Activated CD8-positive, alpha-beta memory T cell treated with anti-CD3 and anti-CD28 coated beads for 4 hours (primary cell): Measurements from ENCODE around the gene C10orf95.

Experiments used
- DNase-seq, 2 donors: peaks; one replicate each; pipeline ENCODE4 v3.0.0-alpha.2; 2020; ENCODE audit warnings: low read depth in 2 of 2

C10orf95 gene

GRCh38 chr10:102416283-102416682 is 35.1 kb downstream of the C10orf95 start:
- DNase-seq, result no peak

- no peak for DNase-seq
These were observed 36.6 kb downstream of the C10orf95 start for GRCh38 chr10:102414749-102415148.

GRCh38 chr10:102413806-102414561 is 37.4 kb downstream of the C10orf95 start:
- DNase-seq, result no peak

- no peak for DNase-seq
These were observed 38.2 kb downstream of the C10orf95 start for GRCh38 chr10:102413053-102413705.

GRCh38 chr10:102412293-102412692 is 39.0 kb downstream of the C10orf95 start:
- no peak for DNase-seq

GRCh38 chr10:102411341-102412255 is 39.7 kb downstream of the C10orf95 start:
- DNase-seq, result no peak

GRCh38 chr10:102410429-102411073 is 40.8 kb downstream of the C10orf95 start:
- peak; percentile 35 to 39 for DNase-seq

- DNase-seq, result no peak
These were observed 41.5 kb downstream of the C10orf95 start for GRCh38 chr10:102409604-102410428.

- DNase-seq, result peak; percentile 63 to 65
These were observed 42.4 kb downstream of the C10orf95 start for GRCh38 chr10:102408728-102409603.

- no peak for DNase-seq
These were observed 43.1 kb downstream of the C10orf95 start for GRCh38 chr10:102408131-102408727.

GRCh38 chr10:102407425-102408130 is 43.8 kb downstream of the C10orf95 start:
- DNase-seq, result no peak

GRCh38 chr10:102406815-102407214 is 44.5 kb downstream of the C10orf95 start:
- no peak for DNase-seq

- DNase-seq, result no peak
These were observed 45.7 kb downstream of the C10orf95 start for GRCh38 chr10:102405632-102406031.

GRCh38 chr10:102405108-102405571 is 46.2 kb downstream of the C10orf95 start:
- no peak for DNase-seq

GRCh38 chr10:102404361-102405107 is 46.8 kb downstream of the C10orf95 start:
- DNase-seq, result no peak

- DNase-seq, result no peak
These were observed 48.2 kb downstream of the C10orf95 start for GRCh38 chr10:102403115-102403514.

- DNase-seq, result no peak
These were observed 48.8 kb downstream of the C10orf95 start for GRCh38 chr10:102402512-102402896.
